Thoracic aorta (tissue), 2 donors: ENCODE data around the gene TFRC. TPM values are rescaled to one million over a fixed set of nuclear protein-coding genes. Genes with fewer than 3 reads are reported as not detected.
"Not testable (repeated sequence)": the region's sequence is repeated elsewhere in the genome, so short reads cannot be mapped to it uniquely, and the experiment has no call there.

Source experiments
- ATAC-seq: fragments of 150-250 bp; one replicate; pipeline ENCODE4 v1.8.0; 2017; ENCODE audit warnings: low read depth; ENCODE audit not compliant: insufficient number of reproducible peaks, low FRiP score
- DNase-seq: peaks from one replicate; pipeline ENCODE4 v3.0.0-alpha.2; 2020; ENCODE audit warnings: low spot score
- H3K27ac ChIP-seq, 2 donors: fragments of 200-600 bp; sonication (generic); 1 replicate in 1 of 2; 2 replicates in 1 of 2; pipeline ENCODE4 v1.5.1; 2016; ENCODE audit warnings: mild to moderate bottlenecking in 2 of 2, moderate library complexity in 2 of 2
- H3K27me3 ChIP-seq: fragments of 200-600 bp; sonication (generic); replicated peaks from 2 replicates; pipeline ENCODE4 v1.6.0; 2016; ENCODE audit warnings: mild to moderate bottlenecking; ENCODE audit not compliant: insufficient read depth
- H3K36me3 ChIP-seq: fragments of 200-600 bp; sonication (generic); one replicate; pipeline ENCODE4 v1.5.1; 2016
- H3K4me1 ChIP-seq, 2 donors: fragments of 200-600 bp; sonication (generic); 1 replicate in 1 of 2; 2 replicates in 1 of 2; pipeline versions ENCODE4 v1.5.1 to v1.6.0; 2016; ENCODE audit warnings: low read depth in 2 of 2, mild to moderate bottlenecking in 1 of 2; ENCODE audit not compliant: control insufficient read depth in 1 of 2
- H3K4me3 ChIP-seq: fragments of 200-600 bp; sonication (generic); 2 replicates; pipeline ENCODE4 v1.5.1; 2016; ENCODE audit warnings: mild to moderate bottlenecking
- H3K9me3 ChIP-seq: fragments of 200-600 bp; sonication (generic); 2 replicates; pipeline ENCODE4 v1.5.1; 2016
- total RNA-seq, 2 donors: library from RNA; depleted of rRNA; stranded (reverse); fragments of >200 nt; gene quantifications; one replicate each; pipeline versions ENCODE4 v1.1.0 to v1.2.3, GENCODE V29; 2016
- TF ChIP-seq, protein P1 (sequence below): fragments of 200-600 bp; sonication (generic); IDR thresholded peaks from one replicate; pipeline ENCODE4 v1.5.1; 2019; ENCODE audit warnings: antibody characterized with exemption

TFRC gene
- total RNA-seq, 2 donors from 2014 or later, result 127 to 164 TPM

DNA sequence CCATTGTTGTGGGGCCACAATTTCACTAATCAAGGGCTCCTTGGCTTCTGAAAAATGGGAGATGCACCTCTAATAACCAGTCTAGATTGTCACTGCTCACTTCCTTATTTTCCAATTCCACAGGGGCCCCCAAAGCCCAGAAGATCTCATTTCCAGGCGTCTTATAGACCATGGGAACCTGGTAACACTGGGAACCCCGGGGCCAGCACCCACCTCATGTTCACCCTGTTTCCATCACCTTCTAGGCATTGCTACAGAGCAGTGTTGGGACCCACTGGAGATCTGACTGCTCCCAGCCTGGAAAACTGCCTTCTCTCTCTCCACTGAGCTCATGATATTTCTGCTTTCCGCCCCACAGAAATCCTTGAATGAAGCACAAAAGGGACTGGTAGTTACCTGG lies 61.5 kb downstream of the TFRC start:
- no peaks in the 10 kb centered on the region for H3K4me1 ChIP-seq
- ATAC-seq (no peak), DNase-seq (no peak)
- H3K36me3 ChIP-seq, result no peaks in the 10 kb centered on the region
- H3K27ac ChIP-seq, result no peak overlapping the region
- H3K9me3 ChIP-seq, result no peaks in the 10 kb centered on the region
- no peak overlapping the region for H3K4me3 ChIP-seq
- TF ChIP-seq, protein P1, sequence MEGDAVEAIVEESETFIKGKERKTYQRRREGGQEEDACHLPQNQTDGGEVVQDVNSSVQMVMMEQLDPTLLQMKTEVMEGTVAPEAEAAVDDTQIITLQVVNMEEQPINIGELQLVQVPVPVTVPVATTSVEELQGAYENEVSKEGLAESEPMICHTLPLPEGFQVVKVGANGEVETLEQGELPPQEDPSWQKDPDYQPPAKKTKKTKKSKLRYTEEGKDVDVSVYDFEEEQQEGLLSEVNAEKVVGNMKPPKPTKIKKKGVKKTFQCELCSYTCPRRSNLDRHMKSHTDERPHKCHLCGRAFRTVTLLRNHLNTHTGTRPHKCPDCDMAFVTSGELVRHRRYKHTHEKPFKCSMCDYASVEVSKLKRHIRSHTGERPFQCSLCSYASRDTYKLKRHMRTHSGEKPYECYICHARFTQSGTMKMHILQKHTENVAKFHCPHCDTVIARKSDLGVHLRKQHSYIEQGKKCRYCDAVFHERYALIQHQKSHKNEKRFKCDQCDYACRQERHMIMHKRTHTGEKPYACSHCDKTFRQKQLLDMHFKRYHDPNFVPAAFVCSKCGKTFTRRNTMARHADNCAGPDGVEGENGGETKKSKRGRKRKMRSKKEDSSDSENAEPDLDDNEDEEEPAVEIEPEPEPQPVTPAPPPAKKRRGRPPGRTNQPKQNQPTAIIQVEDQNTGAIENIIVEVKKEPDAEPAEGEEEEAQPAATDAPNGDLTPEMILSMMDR, result no peak
- H3K27me3 ChIP-seq, result no peaks in the 10 kb centered on the region

- not testable (repeated sequence) for H3K4me1 ChIP-seq, H3K27me3 ChIP-seq, H3K4me3 ChIP-seq, ATAC-seq, H3K27ac ChIP-seq, H3K36me3 ChIP-seq, DNase-seq, H3K9me3 ChIP-seq
These were observed 62.3 kb downstream of the TFRC start for GRCh38 chr3:196019576-196019975.

GRCh38 chr3:196018159-196018558 lies 63.7 kb downstream of the TFRC start:
- H3K27ac ChIP-seq, H3K4me1 ChIP-seq, H3K27me3 ChIP-seq, H3K9me3 ChIP-seq, DNase-seq, H3K36me3 ChIP-seq, ATAC-seq, H3K4me3 ChIP-seq: not testable (repeated sequence)

DNA sequence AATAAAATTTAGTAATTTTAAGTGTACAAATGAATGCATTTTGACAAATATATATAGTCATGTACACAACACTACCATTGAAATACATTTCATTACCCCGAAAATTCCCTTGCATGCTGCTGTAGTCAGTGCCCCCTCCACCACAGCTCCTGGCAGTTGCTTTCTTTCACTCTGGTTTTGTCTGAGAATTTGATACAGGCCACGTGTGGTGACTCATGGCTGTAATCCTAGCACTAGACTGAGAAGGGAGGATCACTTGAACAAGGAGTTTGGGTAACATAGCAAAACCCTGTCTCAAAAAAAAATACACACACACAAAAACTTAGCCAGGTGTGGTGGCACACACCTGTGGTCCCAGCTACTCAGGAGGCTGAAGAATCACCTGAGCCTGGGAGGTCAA lies 65.4 kb downstream of the TFRC start:
- Histone ChIP-seq H3K4me3 (no peak overlapping the region), H3K9me3 (no peaks in the 10 kb centered on the region), H3K36me3 (no peaks in the 10 kb centered on the region), H3K4me1 (no peaks in the 10 kb centered on the region), H3K27me3 (no peaks in the 10 kb centered on the region), H3K27ac (no peak overlapping the region)
- ATAC-seq (no peak), DNase-seq (no peak)
- TF ChIP-seq, protein P1, result no peak

- H3K27ac ChIP-seq, result no peak overlapping the region
- no peak for DNase-seq
- no peaks in the 10 kb centered on the region for H3K36me3 ChIP-seq
- H3K27me3 ChIP-seq, result no peaks in the 10 kb centered on the region
- no peaks in the 10 kb centered on the region for H3K4me1 ChIP-seq
- no peak overlapping the region for H3K4me3 ChIP-seq
- ATAC-seq, result no peak
- TF ChIP-seq, protein P1, result no peak
- no peaks in the 10 kb centered on the region for H3K9me3 ChIP-seq
These were observed 65.8 kb downstream of the TFRC start for GRCh38 chr3:196016059-196016458.

DNA sequence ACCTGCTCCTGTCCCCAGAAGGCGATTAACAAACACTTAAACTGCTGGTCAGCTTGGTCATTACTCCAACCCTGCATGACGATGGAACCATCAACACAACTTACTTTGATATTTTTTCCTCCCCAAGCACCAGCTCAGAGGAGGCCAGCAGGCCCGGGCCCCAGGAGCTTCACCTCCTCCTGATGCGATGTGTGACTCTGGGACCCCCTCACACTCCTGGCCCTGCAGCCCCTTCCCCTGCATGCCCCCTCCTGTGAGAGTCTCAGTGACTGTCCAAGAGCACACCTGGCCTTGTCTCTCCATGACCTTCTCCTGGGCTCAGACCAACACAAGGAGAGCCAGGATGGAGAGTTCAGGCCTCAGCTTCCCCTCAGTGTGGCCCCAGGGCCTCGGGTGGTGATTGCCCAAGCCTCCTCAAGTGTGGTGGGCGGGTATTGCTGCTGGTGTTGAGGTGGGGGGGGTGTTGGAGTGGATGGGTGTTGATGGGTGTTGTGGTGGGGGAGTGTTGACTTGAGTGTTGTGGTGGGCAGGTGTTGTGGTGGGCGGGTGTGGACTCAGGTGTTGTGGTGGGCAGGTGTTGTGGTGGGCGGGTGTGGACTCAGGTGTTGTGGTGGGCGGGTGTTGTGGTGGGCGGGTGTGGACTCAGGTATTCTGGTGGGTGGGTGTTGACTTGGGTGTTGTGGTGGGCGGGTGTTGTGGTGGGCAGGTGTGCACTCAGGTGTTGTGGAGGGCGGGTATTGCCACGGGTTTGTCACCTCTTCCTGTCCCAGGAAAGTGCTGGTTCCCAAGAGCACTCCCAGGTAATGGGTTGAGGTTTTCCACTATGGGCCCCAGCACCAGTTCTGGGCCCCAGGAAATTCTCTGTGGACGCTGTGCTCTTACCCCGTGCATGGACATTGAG lies 68.1 kb downstream of the TFRC start:
- Histone ChIP-seq H3K27me3 (no peaks in the 10 kb centered on the region), H3K4me3 (no peak overlapping the region), H3K27ac (no peak overlapping the region), H3K4me1 (no peaks in the 10 kb centered on the region), H3K36me3 (no peaks in the 10 kb centered on the region), H3K9me3 (no peaks in the 10 kb centered on the region)
- TF ChIP-seq, protein P1, result no peak
- DNase-seq (no peak), ATAC-seq (no peak)
